HG03520 (cell line): ENCODE data around the gene FCRL4.
A peak's percentile ranks its signal among the peaks of the same experiment; 100 is the strongest.
"Not testable (repeated sequence)": the region's sequence is repeated elsewhere in the genome, so short reads cannot be mapped to it uniquely, and the experiment has no call there.

Source experiments
- ATAC-seq: cut with Tn5 transposase; IDR thresholded peaks from one replicate; pipeline ENCODE4 v1.9.1; 2021; ENCODE audit warnings: mild to moderate bottlenecking, moderate library complexity; ENCODE audit not compliant: unreplicated experiment

The FCRL4 gene

GRCh38 chr1:157551694-157552693 lies 45.9 kb downstream of the FCRL4 start, which contains the start of gene FCRL5:
Gene FCRL5 (minus strand): TSS chr1:157552515. CDS start chr1:157552362, 153 bp downstream.
- no peak for ATAC-seq

DNA sequence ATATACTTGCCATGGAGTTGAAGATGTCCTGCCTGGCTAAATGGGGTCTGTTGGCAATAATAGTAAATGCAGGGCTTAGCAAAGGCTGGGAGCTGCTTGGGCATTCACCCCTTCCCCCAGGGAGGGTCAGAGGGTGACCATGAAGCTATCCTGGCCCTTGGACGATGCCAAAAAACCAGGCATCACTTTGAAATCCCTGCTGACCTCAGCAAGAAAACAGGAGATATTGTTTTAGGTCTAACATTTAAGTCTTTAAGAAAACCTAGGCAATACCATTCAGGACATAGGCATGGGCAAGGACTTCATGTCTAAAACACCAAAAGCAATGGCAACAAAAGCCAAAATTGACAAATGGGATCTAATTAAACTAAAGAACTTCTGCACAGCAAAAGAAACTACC lies 49.8 kb downstream of the FCRL4 start:
- ATAC-seq = not testable (repeated sequence)

DNA sequence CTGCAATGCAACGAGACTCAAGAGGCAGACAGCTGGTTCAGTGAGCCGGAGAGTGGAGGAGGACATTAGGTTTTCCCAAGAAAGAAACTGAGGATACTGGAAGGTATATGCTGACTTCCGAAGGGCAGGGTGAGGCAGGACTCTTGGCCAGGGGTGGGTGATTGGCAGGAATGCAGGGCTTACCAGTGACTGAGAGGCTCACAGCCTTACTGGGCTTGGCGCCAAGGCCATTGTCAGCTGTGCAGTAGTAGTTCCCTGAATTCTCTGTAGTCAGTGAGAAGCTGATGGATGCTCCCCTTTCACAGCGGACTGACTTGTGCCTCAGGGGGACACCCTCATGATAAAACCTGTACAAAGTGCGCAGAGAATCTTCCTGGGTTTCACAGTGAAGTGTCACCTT lies 55.2 kb downstream of the FCRL4 start:
- no peak for ATAC-seq

GRCh38 chr1:157540852-157541251 lies 57.0 kb downstream of the FCRL4 start:
- ATAC-seq = no peak

- no peak for ATAC-seq
These were observed 57.6 kb downstream of the FCRL4 start for GRCh38 chr1:157540160-157540748.

DNA sequence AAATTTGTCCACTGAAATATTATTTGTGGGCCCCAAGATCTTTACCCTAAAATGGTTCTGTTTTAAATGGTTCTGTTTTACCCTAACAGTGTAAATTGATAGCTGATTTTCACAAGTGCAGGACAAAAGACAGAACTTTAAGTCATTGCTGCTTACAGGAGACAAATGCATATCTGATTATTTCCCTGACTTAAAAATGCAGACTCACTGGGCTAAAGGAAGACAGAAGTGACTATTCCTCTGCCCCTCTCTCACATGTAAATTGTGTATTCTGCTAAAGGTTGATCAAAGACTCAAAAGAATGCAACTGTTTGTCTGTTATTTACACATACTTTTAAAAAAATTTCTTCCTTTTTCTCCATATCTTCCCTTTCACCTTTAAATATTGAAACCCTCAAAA lies 58.3 kb downstream of the FCRL4 start:
- ATAC-seq = no peak

GRCh38 chr1:157532569-157532968 lies 65.3 kb downstream of the FCRL4 start:
- ATAC-seq = no peak

- peak; percentile 78 for ATAC-seq
These were observed 74.0 kb downstream of the FCRL4 start for GRCh38 chr1:157523774-157524493.
